HCT116 (cell line): ENCODE results near the gene KLHL10. TPM values are rescaled to one million over a fixed set of nuclear protein-coding genes. Genes with fewer than 3 reads are reported as not detected.

Source experiments
- ATAC-seq: fragments of 200-7000 bp; cut with Tn5 transposase; 2 replicates; pipeline ENCODE4 v1.9.1; 2020; ENCODE audit warnings: mild to moderate bottlenecking, moderate library complexity
- BruUV-seq: library from RNA; stranded (reverse); fragments of 400-500 nt; replicated peaks from 2 replicates; lab custom pipeline; 2021; lab: Mats Ljungman, UMichigan
- CTCF ChIA-PET: fragments of 300-600 bp; sonication (Branson Sonifier 250); formaldehyde crosslinking; loops from one replicate; lab custom pipeline; 2021; ENCODE audit warnings: antibody characterized with exemption; lab: Charles Lee
- POLR2A ChIA-PET: fragments of 300-600, 350-600 bp; sonication (Branson Sonifier 250); formaldehyde crosslinking; loops from one replicate; lab custom pipeline; 2021; ENCODE audit warnings: antibody characterized with exemption; lab: Charles Lee
- RAD21 ChIA-PET, 2 experiments: fragments of 300-600 bp; sonication (Branson Sonifier 250); formaldehyde crosslinking; loops; one replicate each; lab custom pipeline; 2023; ENCODE audit warnings: low total read pairs in 2 of 2; ENCODE audit not compliant: uncharacterized antibody in 2 of 2, unreplicated experiment in 2 of 2, low non-redundant PET in 1 of 2; lab: Charles Lee
- DNase-seq: peaks from one replicate; pipeline ENCODE4 v3.0.0-alpha.2; 2010; ENCODE audit warnings: low read depth, low spot score
- H2AFZ ChIP-seq: fragments of 200-600 bp; shearing (Covaris generic), sonication (generic); 2 replicates; pipeline ENCODE4 v1.6.1; 2017; ENCODE audit warnings: low read depth, mixed run types, mixed read lengths, antibody characterized with exemption, low read length; ENCODE audit not compliant: poor library complexity, severe bottlenecking
- H3K27ac ChIP-seq: 2 replicates; pipeline ENCODE4 v1.5.1; 2012; ENCODE audit warnings: low read depth, low read length
- H3K27me3 ChIP-seq: fragments of 200-600 bp; sonication (generic); 2 replicates; pipeline ENCODE4 v1.6.1; 2016; ENCODE audit warnings: mixed run types, low read length, mixed read lengths; ENCODE audit not compliant: insufficient read depth
- H3K36me3 ChIP-seq, 2 experiments: fragments of 200-500 bp in 1 of 2; fragments of 200-600 bp in 1 of 2; sonication (Bioruptor generic) in 1 of 2; sonication (generic) in 1 of 2; 2 replicates each; pipeline versions ENCODE4 v1.5.1 to v1.6.1; 2014 to 2016; ENCODE audit warnings: low read length in 2 of 2, inconsistent platforms in 1 of 2, mixed read lengths in 1 of 2, mixed run types in 1 of 2; ENCODE audit not compliant: insufficient read depth in 2 of 2, control insufficient read depth in 1 of 2
- H3K4me1 ChIP-seq, 2 experiments: fragments of 200-600 bp in 1 of 2; sonication (generic) in 1 of 2; 2 replicates each; pipeline versions ENCODE4 v1.5.1 to v1.6.1; 2012 to 2017; ENCODE audit warnings: low read length in 2 of 2, inconsistent platforms in 1 of 2, mild to moderate bottlenecking in 1 of 2, mixed read lengths in 1 of 2, mixed run types in 1 of 2, moderate library complexity in 1 of 2; ENCODE audit not compliant: insufficient read depth in 2 of 2, control insufficient read depth in 1 of 2
- H3K4me2 ChIP-seq: fragments of 200-600 bp; sonication (generic); 2 replicates; pipeline ENCODE4 v1.6.1; 2017; ENCODE audit warnings: mixed run types, low read length, mixed read lengths
- H3K4me3 ChIP-seq, 2 experiments: fragments of 200-600 bp in 1 of 2; sonication (generic) in 1 of 2; replicated peaks in 1 of 2; 2 replicates each; pipeline ENCODE4 v1.5.1; 2011 to 2016; ENCODE audit warnings: low read length in 2 of 2, control low read depth in 1 of 2, low read depth in 1 of 2, mild to moderate bottlenecking in 1 of 2, mixed read lengths in 1 of 2, mixed run types in 1 of 2
- H3K79me2 ChIP-seq: fragments of 200-600 bp; sonication (generic); 2 replicates; pipeline ENCODE4 v1.6.1; 2017; ENCODE audit warnings: mild to moderate bottlenecking, mixed run types, low read length, moderate library complexity, mixed read lengths; ENCODE audit not compliant: insufficient read depth
- H3K9ac ChIP-seq: fragments of 200-600 bp; sonication (generic); 2 replicates; pipeline ENCODE4 v1.6.1; 2016; ENCODE audit warnings: low read length, mixed read lengths
- H3K9me2 ChIP-seq: fragments of 200-600 bp; sonication (generic), shearing (Covaris generic); 2 replicates; pipeline ENCODE4 v1.6.1; 2017; ENCODE audit warnings: mixed run types, mild to moderate bottlenecking, moderate library complexity; ENCODE audit not compliant: insufficient read depth
- H3K9me3 ChIP-seq, 2 experiments: fragments of 200-500 bp in 1 of 2; fragments of 200-600 bp in 1 of 2; sonication (Bioruptor generic) in 1 of 2; sonication (generic) in 1 of 2; 2 replicates each; pipeline ENCODE4 v1.6.1; 2014 to 2017; ENCODE audit warnings: low read length in 2 of 2, mixed read lengths in 2 of 2, inconsistent platforms in 1 of 2, low read depth in 1 of 2, mild to moderate bottlenecking in 1 of 2, mixed run types in 1 of 2, moderate library complexity in 1 of 2; ENCODE audit not compliant: control insufficient read depth in 1 of 2, insufficient read depth in 1 of 2
- H4K20me1 ChIP-seq: fragments of 200-600 bp; sonication (generic), shearing (Covaris generic); 2 replicates; pipeline ENCODE4 v1.6.1; 2017; ENCODE audit warnings: mixed run types, mild to moderate bottlenecking, moderate library complexity; ENCODE audit not compliant: insufficient read depth
- CBX3 ChIP-seq: IDR thresholded peaks from 2 replicates; pipeline ENCODE4 v1.6.1; 2012; ENCODE audit warnings: low read depth
- EZH2 ChIP-seq: fragments of 200-600 bp; sonication (generic); IDR thresholded peaks from 2 replicates; pipeline ENCODE4 v1.6.1; 2017; ENCODE audit warnings: antibody characterized with exemption, mixed run types
- EZH2phosphoT487 ChIP-seq: fragments of 200-600 bp; IDR thresholded peaks from 2 replicates; pipeline ENCODE4 v1.6.1; 2018; ENCODE audit warnings: antibody characterized with exemption, borderline replicate concordance
- POLR2A ChIP-seq: IDR thresholded peaks from 2 replicates; pipeline ENCODE4 v1.7.0; 2011; ENCODE audit warnings: borderline replicate concordance; ENCODE audit not compliant: insufficient read depth, insufficient read length; ENCODE audit errors: extremely low read depth
- ZFX ChIP-seq: fragments of 450-650 bp; IDR thresholded peaks from 2 replicates; pipeline ENCODE4 v1.6.1; 2017
- intact Hi-C: fragments of 100-400 bp; cut with micrococcal nuclease; formaldehyde crosslinking; loops from 2 replicates; pipeline ENCODE4 v1.10.0; 2022
- total RNA-seq: library from RNA; stranded (reverse); gene quantifications from one replicate; pipeline ENCODE4 v1.2.1, GENCODE V29; 2021; ENCODE audit not compliant: unreplicated experiment
- TF ChIP-seq, protein P1 (sequence below): IDR thresholded peaks from 2 replicates; pipeline ENCODE4 v1.6.1; 2012

Gene KLHL10
- total RNA-seq, 1 experiment from 2014 or later = not detected

DNA sequence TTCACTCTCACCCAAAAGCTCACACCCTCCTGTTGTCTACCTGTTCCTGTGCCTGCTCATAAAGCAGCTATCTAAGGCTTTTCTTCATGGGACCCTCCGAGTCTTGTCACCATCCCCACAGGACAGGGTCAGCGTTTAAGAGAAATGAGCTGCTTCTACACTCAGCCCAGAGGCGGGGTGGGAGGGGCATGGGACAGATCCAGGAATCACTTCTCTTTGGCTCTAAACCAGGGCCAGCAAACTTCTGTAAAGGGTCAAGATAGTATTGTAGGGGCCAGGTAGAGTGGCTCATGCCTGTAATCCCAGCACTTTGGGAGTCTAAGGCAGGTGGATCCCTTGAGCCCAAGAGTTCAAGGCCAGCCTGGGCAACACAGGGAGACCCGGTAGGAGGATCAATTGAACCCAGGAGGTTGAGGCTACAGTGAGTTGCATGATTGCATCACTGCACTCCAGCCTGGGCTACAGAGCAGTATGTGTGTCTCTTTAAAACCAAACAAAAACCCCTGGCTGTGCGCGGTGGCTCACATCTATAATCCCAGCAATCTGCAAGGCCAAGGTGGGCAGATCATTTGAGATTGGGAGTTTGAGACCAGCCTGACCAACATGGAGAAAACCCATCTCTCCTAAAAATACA lies 50.8 kb downstream of the KLHL10 start:
- ATAC-seq (no peak), DNase-seq (no peak)
- H2AFZ ChIP-seq = no peak overlapping the region
- no peaks in the 10 kb centered on the region for H3K9me3 ChIP-seq
- intact Hi-C loops = no loop called here
- ChIA-PET CTCF (no interaction called here), RAD21 (no interaction called here), POLR2A (no interaction called here)
- H3K36me3 ChIP-seq = peaks cover 54 to 81% of the 10 kb centered on the region in 2 experiments
- H3K4me1 ChIP-seq = no peaks in the 10 kb centered on the region; a peak in 1 of 4 replicates
- no peak overlapping the region for H3K4me3 ChIP-seq
- no peak for TF ChIP-seq EZH2
- TF ChIP-seq EZH2phosphoT487 = no peak
- H3K9ac ChIP-seq = no peak overlapping the region
- no peak overlapping the region for H3K27ac ChIP-seq
- no peak overlapping the region for H3K4me2 ChIP-seq
- 0 out of 2 replicates have a peak, but pooled peaks cover 2% of the 10 kb centered on the region for H3K79me2 ChIP-seq
- H4K20me1 ChIP-seq = no peaks in the 10 kb centered on the region
- no TSS peak for BruUV-seq
- no peaks in the 10 kb centered on the region for H3K9me2 ChIP-seq
- H3K27me3 ChIP-seq = no peaks in the 10 kb centered on the region

DNA sequence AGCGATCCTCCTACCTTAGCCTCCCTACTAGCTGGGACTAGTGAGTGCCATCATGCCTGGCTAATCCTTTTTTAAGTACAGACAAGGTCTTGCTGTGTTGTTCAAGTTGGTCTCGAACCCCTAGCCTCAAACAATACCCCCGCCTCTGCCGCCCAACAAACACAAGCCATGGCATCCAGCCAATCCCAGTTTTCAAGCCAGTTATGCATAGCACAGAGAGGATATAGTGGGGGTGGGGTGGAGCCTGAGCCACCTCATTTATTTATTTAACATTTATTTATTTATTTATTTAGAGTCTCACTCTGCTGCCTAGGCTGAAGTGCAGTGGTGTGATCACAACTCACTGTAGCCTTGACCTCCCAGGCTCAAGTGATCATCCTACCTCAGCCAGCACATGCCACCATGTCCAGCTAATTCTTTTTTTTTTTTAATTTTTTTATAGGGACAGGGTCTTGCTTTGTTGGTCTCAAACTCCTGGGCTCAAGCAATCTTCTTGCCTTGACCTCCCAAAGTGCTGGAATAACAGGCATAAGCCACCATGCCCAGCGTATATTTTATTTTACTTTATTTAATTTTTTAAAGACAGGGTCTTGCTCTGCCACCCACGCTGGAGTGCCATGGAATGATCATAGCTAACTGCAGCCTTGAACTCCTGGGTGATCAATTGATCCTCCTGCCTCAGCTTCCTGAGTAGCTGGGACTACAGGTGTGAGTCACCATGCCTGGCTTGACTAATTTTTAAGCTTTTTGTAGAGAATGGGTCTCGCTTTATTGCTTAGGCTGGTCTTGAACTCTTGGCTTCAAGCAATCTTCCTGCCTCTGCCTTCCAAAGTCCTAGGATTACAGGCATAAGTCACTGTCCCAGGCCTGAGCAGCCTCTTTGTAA lies 53.8 kb downstream of the KLHL10 start:
- intact Hi-C loops = no loop called here

More for the DNA sequence above, 53.8 kb downstream of the KLHL10 start:
- Histone ChIP-seq H3K4me2 (no peak overlapping the region), H3K79me2 (0 out of 2 replicates have a peak, but pooled peaks cover 2% of the 10 kb centered on the region), H3K27me3 (no peaks in the 10 kb centered on the region), H3K9me3 (no peaks in the 10 kb centered on the region), H3K27ac (no peak overlapping the region), H3K9ac (no peak overlapping the region), H3K36me3 (peaks cover 53 to 63% of the 10 kb centered on the region in 2 experiments), H3K9me2 (no peaks in the 10 kb centered on the region), H2AFZ (no peak overlapping the region), H3K4me3 (no peak overlapping the region), H3K4me1 (no peaks in the 10 kb centered on the region; a peak in 1 of 4 replicates), H4K20me1 (no peaks in the 10 kb centered on the region)
- CTCF ChIA-PET = no interaction called here
- no peak for TF ChIP-seq POLR2A
- TF ChIP-seq CBX3 = no peak
- TF ChIP-seq EZH2 = no peak
- TF ChIP-seq, protein P1, sequence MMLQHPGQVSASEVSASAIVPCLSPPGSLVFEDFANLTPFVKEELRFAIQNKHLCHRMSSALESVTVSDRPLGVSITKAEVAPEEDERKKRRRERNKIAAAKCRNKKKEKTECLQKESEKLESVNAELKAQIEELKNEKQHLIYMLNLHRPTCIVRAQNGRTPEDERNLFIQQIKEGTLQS = no peak
- no peak for TF ChIP-seq ZFX
- no TSS peak for BruUV-seq
- RAD21 ChIA-PET = no interaction called here
- DNase-seq (no peak), ATAC-seq (no peak)
- POLR2A ChIA-PET = no interaction called here
